ENCODE results near the gene SUSD1.

Gene SUSD1

GRCh38 chr9:112044186-112044585, 130.9 kb downstream of the SUSD1 start:
- Histone ChIP-seq H3K14ac (ENCODE audit: low read length in 2 of 2) (no peak overlapping the region), H4K91ac (ENCODE audit: low read length) (no peak overlapping the region), H3K9me3 (ENCODE audit: control insufficient read depth, low read length) (no peaks in the 10 kb centered on the region), H3K4me3 (ENCODE audit: insufficient read depth in 1 of 2, low read depth in 1 of 2, low read length in 2 of 2) (no peak overlapping the region), H2AFZ (ENCODE audit: low read depth, low read length) (no peak overlapping the region), H4K8ac (ENCODE audit: low read length) (no peak overlapping the region), H2BK5ac (ENCODE audit: low read depth, low read length, poor library complexity, severe bottlenecking) (no peak overlapping the region), H3K4me2 (ENCODE audit: low read length, poor library complexity, severe bottlenecking) (no peak overlapping the region), H3K79me1 (replicated peaks; ENCODE audit: low read length, poor library complexity, severe bottlenecking) (peaks cover 4% of the 10 kb centered on the region), H2AK5ac (ENCODE audit: low read length, severe bottlenecking) (peak overlapping the region; percentile 50), H3K27me3 (ENCODE audit: control insufficient read depth in 1 of 2, insufficient read depth in 1 of 2, low read length in 2 of 2) (no peaks in the 10 kb centered on the region), H3K9ac (ENCODE audit: low read length) (no peak overlapping the region), H3K36me3 (ENCODE audit: control insufficient read depth in 1 of 2, insufficient read depth in 2 of 2, low read depth in 1 of 2, low read length in 2 of 2) (peaks cover 0 to 5% of the 10 kb centered on the region in 2 experiments), H3K18ac (ENCODE audit: low read depth in 1 of 2, low read length in 2 of 2) (no peak overlapping the region), H2BK12ac (ENCODE audit: low read length in 2 of 2) (no peak overlapping the region), H3K4me1 (ENCODE audit: control insufficient read depth, insufficient read depth, low read depth, low read length) (peaks cover 8% of the 10 kb centered on the region), H2BK120ac (ENCODE audit: low read depth, low read length) (no peak overlapping the region), H3K27ac (ENCODE audit: low read length, poor library complexity, severe bottlenecking) (peak overlapping the region; percentile 61), H3K23ac (ENCODE audit: low read length in 2 of 2) (no peak overlapping the region), H3K4ac (ENCODE audit: low read depth in 1 of 2, low read length in 2 of 2) (no peak overlapping the region), H2BK15ac (ENCODE audit: low read depth, poor library complexity, severe bottlenecking) (no peak overlapping the region)
- DNase-seq: no peak

- H2BK5ac ChIP-seq (ENCODE audit: low read depth, low read length, poor library complexity, severe bottlenecking): peak overlapping the region; percentile 100
Measured at GRCh38 chr9:112043423-112043822, 131.7 kb downstream of the SUSD1 start.

GRCh38 chr9:112042769-112043168, 132.3 kb downstream of the SUSD1 start:
- WGBS: 90% methylated on average over 4 of the region's 5 CpGs
- Histone ChIP-seq H3K4me1 (ENCODE audit: control insufficient read depth, insufficient read depth, low read depth, low read length) (peaks cover 10% of the 10 kb centered on the region), H3K18ac (ENCODE audit: low read depth in 1 of 2, low read length in 2 of 2) (peak overlapping the region in 1 of 2 experiments; percentile 21), H2BK12ac (ENCODE audit: low read length in 2 of 2) (no peak overlapping the region), H3K4me2 (ENCODE audit: low read length, poor library complexity, severe bottlenecking) (no peak overlapping the region), H3K9me3 (ENCODE audit: control insufficient read depth, low read length) (no peaks in the 10 kb centered on the region), H2BK15ac (ENCODE audit: low read depth, poor library complexity, severe bottlenecking) (no peak overlapping the region), H2BK5ac (ENCODE audit: low read depth, low read length, poor library complexity, severe bottlenecking) (peak overlapping the region; percentile 100), H3K23ac (ENCODE audit: low read length in 2 of 2) (no peak overlapping the region), H2BK120ac (ENCODE audit: low read depth, low read length) (no peak overlapping the region), H3K79me1 (replicated peaks; ENCODE audit: low read length, poor library complexity, severe bottlenecking) (peaks cover 4% of the 10 kb centered on the region), H2AFZ (ENCODE audit: low read depth, low read length) (no peak overlapping the region), H3K4me3 (ENCODE audit: insufficient read depth in 1 of 2, low read depth in 1 of 2, low read length in 2 of 2) (no peak overlapping the region), H3K27ac (ENCODE audit: low read length, poor library complexity, severe bottlenecking) (peak overlapping the region; percentile 93), H3K9ac (ENCODE audit: low read length) (peak overlapping the region; percentile 35), H3K14ac (ENCODE audit: low read length in 2 of 2) (no peak overlapping the region), H4K8ac (ENCODE audit: low read length) (no peak overlapping the region), H3K27me3 (ENCODE audit: control insufficient read depth in 1 of 2, insufficient read depth in 1 of 2, low read length in 2 of 2) (no peaks in the 10 kb centered on the region), H2AK5ac (ENCODE audit: low read length, severe bottlenecking) (peak overlapping the region; percentile 50), H4K91ac (ENCODE audit: low read length) (no peak overlapping the region), H3K4ac (ENCODE audit: low read depth in 1 of 2, low read length in 2 of 2) (no peak overlapping the region), H3K36me3 (ENCODE audit: control insufficient read depth in 1 of 2, insufficient read depth in 2 of 2, low read depth in 1 of 2, low read length in 2 of 2) (peaks cover 0 to 5% of the 10 kb centered on the region in 2 experiments)
- no peak for DNase-seq

More at GRCh38 chr9:112043423-112043822, 131.7 kb downstream of the SUSD1 start:
- Histone ChIP-seq H2BK120ac (ENCODE audit: low read depth, low read length) (no peak overlapping the region), H3K4me2 (ENCODE audit: low read length, poor library complexity, severe bottlenecking) (no peak overlapping the region), H3K4me1 (ENCODE audit: control insufficient read depth, insufficient read depth, low read depth, low read length) (peaks cover 9% of the 10 kb centered on the region), H3K9me3 (ENCODE audit: control insufficient read depth, low read length) (no peaks in the 10 kb centered on the region), H3K23ac (ENCODE audit: low read length in 2 of 2) (no peak overlapping the region), H2BK15ac (ENCODE audit: low read depth, poor library complexity, severe bottlenecking) (no peak overlapping the region), H3K18ac (ENCODE audit: low read depth in 1 of 2, low read length in 2 of 2) (no peak overlapping the region), H3K14ac (ENCODE audit: low read length in 2 of 2) (no peak overlapping the region), H4K91ac (ENCODE audit: low read length) (no peak overlapping the region), H2BK12ac (ENCODE audit: low read length in 2 of 2) (no peak overlapping the region), H3K4ac (ENCODE audit: low read depth in 1 of 2, low read length in 2 of 2) (no peak overlapping the region), H2AK5ac (ENCODE audit: low read length, severe bottlenecking) (peak overlapping the region; percentile 50), H3K27ac (ENCODE audit: low read length, poor library complexity, severe bottlenecking) (peak overlapping the region; percentile 93), H3K27me3 (ENCODE audit: control insufficient read depth in 1 of 2, insufficient read depth in 1 of 2, low read length in 2 of 2) (no peaks in the 10 kb centered on the region), H3K79me1 (replicated peaks; ENCODE audit: low read length, poor library complexity, severe bottlenecking) (peaks cover 4% of the 10 kb centered on the region), H3K4me3 (ENCODE audit: insufficient read depth in 1 of 2, low read depth in 1 of 2, low read length in 2 of 2) (no peak overlapping the region), H3K36me3 (ENCODE audit: control insufficient read depth in 1 of 2, insufficient read depth in 2 of 2, low read depth in 1 of 2, low read length in 2 of 2) (peaks cover 0 to 5% of the 10 kb centered on the region in 2 experiments), H2AFZ (ENCODE audit: low read depth, low read length) (no peak overlapping the region), H3K9ac (ENCODE audit: low read length) (no peak overlapping the region), H4K8ac (ENCODE audit: low read length) (no peak overlapping the region)
- peak; percentile 40 for DNase-seq
- WGBS: 70% methylated on average over 1 of the region's 1 CpG

- H3K18ac ChIP-seq (ENCODE audit: low read depth in 1 of 2, low read length in 2 of 2): peak overlapping the region in 1 of 2 experiments; percentile 40
- H2BK15ac ChIP-seq (ENCODE audit: low read depth, poor library complexity, severe bottlenecking): no peak overlapping the region
- no peak overlapping the region for H3K4me2 ChIP-seq (ENCODE audit: low read length, poor library complexity, severe bottlenecking)
- H2AFZ ChIP-seq (ENCODE audit: low read depth, low read length): no peak overlapping the region
- H2BK12ac ChIP-seq (ENCODE audit: low read length in 2 of 2): no peak overlapping the region
- 33% methylated on average over 1 of the region's 3 CpGs for WGBS
- no peak overlapping the region for H4K91ac ChIP-seq (ENCODE audit: low read length)
- H3K27ac ChIP-seq (ENCODE audit: low read length, poor library complexity, severe bottlenecking): peak overlapping the region; percentile 93
- H2BK120ac ChIP-seq (ENCODE audit: low read depth, low read length): peak overlapping the region; percentile 42
- peak overlapping the region; percentile 35 for H3K9ac ChIP-seq (ENCODE audit: low read length)
- no peak overlapping the region for H3K4ac ChIP-seq (ENCODE audit: low read depth in 1 of 2, low read length in 2 of 2)
- no peak overlapping the region for H3K4me3 ChIP-seq (ENCODE audit: insufficient read depth in 1 of 2, low read depth in 1 of 2, low read length in 2 of 2)
- H3K14ac ChIP-seq (ENCODE audit: low read length in 2 of 2): no peak overlapping the region
- H2AK5ac ChIP-seq (ENCODE audit: low read length, severe bottlenecking): peak overlapping the region; percentile 50
- H4K8ac ChIP-seq (ENCODE audit: low read length): no peak overlapping the region
- H3K27me3 ChIP-seq (ENCODE audit: control insufficient read depth in 1 of 2, insufficient read depth in 1 of 2, low read length in 2 of 2): no peaks in the 10 kb centered on the region
- no peak overlapping the region for H3K23ac ChIP-seq (ENCODE audit: low read length in 2 of 2)
- peaks cover 4% of the 10 kb centered on the region for H3K79me1 ChIP-seq (replicated peaks; ENCODE audit: low read length, poor library complexity, severe bottlenecking)
- H3K4me1 ChIP-seq (ENCODE audit: control insufficient read depth, insufficient read depth, low read depth, low read length): peaks cover 12% of the 10 kb centered on the region
- H3K36me3 ChIP-seq (ENCODE audit: control insufficient read depth in 1 of 2, insufficient read depth in 2 of 2, low read depth in 1 of 2, low read length in 2 of 2): peaks cover 0 to 5% of the 10 kb centered on the region in 2 experiments
- H3K9me3 ChIP-seq (ENCODE audit: control insufficient read depth, low read length): no peaks in the 10 kb centered on the region
- H2BK5ac ChIP-seq (ENCODE audit: low read depth, low read length, poor library complexity, severe bottlenecking): peak overlapping the region; percentile 100
- DNase-seq: no peak
Measured at GRCh38 chr9:112042244-112042638, 132.9 kb downstream of the SUSD1 start.
